ENCODE results near the gene PPM1H. TPM values are rescaled to one million over a fixed set of nuclear protein-coding genes. Genes with fewer than 3 reads are reported as not detected.

The PPM1H gene
- total RNA-seq, 1 experiment from 2014 or later, result 0.04 TPM

- DNase-seq (ENCODE audit: low spot score), result no peak
- H3K36me3 ChIP-seq (ENCODE audit: insufficient read depth, low read length, poor library complexity, severe bottlenecking), result no peaks in the 10 kb centered on the region
- H3K4me3 ChIP-seq (ENCODE audit: low read depth, low read length, poor library complexity, severe bottlenecking), result no peak overlapping the region
- no peak overlapping the region for H3K27ac ChIP-seq (ENCODE audit: low read depth, low read length, poor library complexity, severe bottlenecking)
- ChIA-PET CTCF (no interaction called here), POLR2A (ENCODE audit: low non-redundant PET) (no interaction called here)
- BruUV-seq (replicated peaks), result no TSS peak
- intact Hi-C loops (cut with micrococcal nuclease; ENCODE audit: unreplicated experiment), result no loop called here
- no peaks in the 10 kb centered on the region for H3K4me1 ChIP-seq (ENCODE audit: insufficient read depth, low read length, poor library complexity, severe bottlenecking)
- no peaks in the 10 kb centered on the region for H3K9me3 ChIP-seq (ENCODE audit: low read depth, low read length, poor library complexity, severe bottlenecking)
- H3K27me3 ChIP-seq (replicated peaks; ENCODE audit: insufficient read depth, low read depth, low read length, poor library complexity), result no peaks in the 10 kb centered on the region
- no peak for TF ChIP-seq CTCF (conservative IDR thresholded peaks at IDR 0.05; ENCODE audit: low read depth, low read length)
Measured at GRCh38 chr12:62847709-62848108, 87.2 kb downstream of the PPM1H start.

- no peak for DNase-seq (ENCODE audit: low spot score)
- TF ChIP-seq EZH2 (IDR thresholded peaks at IDR 0.05; ENCODE audit: borderline replicate concordance, low read depth, low read length, poor library complexity, severe bottlenecking), result no peak
- TF ChIP-seq CTCF (conservative IDR thresholded peaks at IDR 0.05; ENCODE audit: low read depth, low read length), result no peak
- Histone ChIP-seq H3K36me3 (ENCODE audit: insufficient read depth, low read length, poor library complexity, severe bottlenecking) (no peaks in the 10 kb centered on the region), H3K4me1 (ENCODE audit: insufficient read depth, low read length, poor library complexity, severe bottlenecking) (no peaks in the 10 kb centered on the region), H3K9me3 (ENCODE audit: low read depth, low read length, poor library complexity, severe bottlenecking) (no peaks in the 10 kb centered on the region), H3K4me3 (ENCODE audit: low read depth, low read length, poor library complexity, severe bottlenecking) (no peak overlapping the region), H3K27me3 (replicated peaks; ENCODE audit: insufficient read depth, low read depth, low read length, poor library complexity) (no peaks in the 10 kb centered on the region), H3K27ac (ENCODE audit: low read depth, low read length, poor library complexity, severe bottlenecking) (no peak overlapping the region)
- ChIA-PET CTCF (no interaction called here), POLR2A (ENCODE audit: low non-redundant PET) (no interaction called here)
- intact Hi-C loops (cut with micrococcal nuclease; ENCODE audit: unreplicated experiment), result no loop called here
- no TSS peak for BruUV-seq (replicated peaks)
Measured at GRCh38 chr12:62846491-62846890, 88.5 kb downstream of the PPM1H start.

- Histone ChIP-seq H3K4me3 (ENCODE audit: low read depth, low read length, poor library complexity, severe bottlenecking) (no peak overlapping the region), H3K36me3 (ENCODE audit: insufficient read depth, low read length, poor library complexity, severe bottlenecking) (no peaks in the 10 kb centered on the region), H3K27me3 (replicated peaks; ENCODE audit: insufficient read depth, low read depth, low read length, poor library complexity) (no peaks in the 10 kb centered on the region), H3K9me3 (ENCODE audit: low read depth, low read length, poor library complexity, severe bottlenecking) (no peaks in the 10 kb centered on the region), H3K4me1 (ENCODE audit: insufficient read depth, low read length, poor library complexity, severe bottlenecking) (no peaks in the 10 kb centered on the region), H3K27ac (ENCODE audit: low read depth, low read length, poor library complexity, severe bottlenecking) (no peak overlapping the region)
- ChIA-PET CTCF (no interaction called here), POLR2A (ENCODE audit: low non-redundant PET) (no interaction called here)
- no peak for DNase-seq (ENCODE audit: low spot score)
- no peak for TF ChIP-seq CTCF (conservative IDR thresholded peaks at IDR 0.05; ENCODE audit: low read depth, low read length)
- TF ChIP-seq EZH2 (IDR thresholded peaks at IDR 0.05; ENCODE audit: borderline replicate concordance, low read depth, low read length, poor library complexity, severe bottlenecking), result no peak
- no TSS peak for BruUV-seq (replicated peaks)
- intact Hi-C loops (cut with micrococcal nuclease; ENCODE audit: unreplicated experiment), result no loop called here
Measured at GRCh38 chr12:62844915-62845314, 90.0 kb downstream of the PPM1H start.

Data from A673 (cell line).